Bronchial epithelial cell (primary cell): ENCODE measurements around the gene GPD1. TPM values are rescaled to one million over a fixed set of nuclear protein-coding genes. Genes with fewer than 3 reads are reported as not detected.
"Not testable (repeated sequence)": the region's sequence is repeated elsewhere in the genome, so short reads cannot be mapped to it uniquely, and the experiment has no call there.

Experiments used
- DNase-seq: peaks from one replicate; pipeline ENCODE4 v3.0.0-alpha.2; 2010; ENCODE audit warnings: low read depth
- FAIRE-seq: peaks from 2 replicates; lab custom pipeline; 2011; peaks lifted over from hg19 to GRCh38; lab: Jason Lieb, UNC
- H3K27me3 ChIP-seq: 2 replicates; pipeline ENCODE4 v1.5.1; 2011; ENCODE audit warnings: low read length; ENCODE audit not compliant: control insufficient read depth, insufficient read depth
- H3K36me3 ChIP-seq: 2 replicates; pipeline ENCODE4 v1.5.1; 2011; ENCODE audit warnings: low read length; ENCODE audit not compliant: control insufficient read depth, insufficient read depth
- H3K4me3 ChIP-seq: 2 replicates; pipeline ENCODE4 v1.5.1; 2011; ENCODE audit warnings: mild to moderate bottlenecking, low read depth, low read length, control low read depth
- total RNA-seq: library from RNA; depleted of rRNA; stranded (reverse); fragments of >200 nt; gene quantifications from 2 replicates; pipeline ENCODE4 v1.2.1, GENCODE V29; 2014
- TF ChIP-seq, protein P1 (sequence below): IDR thresholded peaks from 2 replicates; pipeline ENCODE4 v1.5.1; 2011; ENCODE audit warnings: mild to moderate bottlenecking, moderate library complexity, low read length, control low read depth, inconsistent platforms; ENCODE audit not compliant: insufficient read depth, severe bottlenecking

Gene GPD1
- total RNA-seq, 1 donor from 2014 or later: 0.53 TPM

DNA sequence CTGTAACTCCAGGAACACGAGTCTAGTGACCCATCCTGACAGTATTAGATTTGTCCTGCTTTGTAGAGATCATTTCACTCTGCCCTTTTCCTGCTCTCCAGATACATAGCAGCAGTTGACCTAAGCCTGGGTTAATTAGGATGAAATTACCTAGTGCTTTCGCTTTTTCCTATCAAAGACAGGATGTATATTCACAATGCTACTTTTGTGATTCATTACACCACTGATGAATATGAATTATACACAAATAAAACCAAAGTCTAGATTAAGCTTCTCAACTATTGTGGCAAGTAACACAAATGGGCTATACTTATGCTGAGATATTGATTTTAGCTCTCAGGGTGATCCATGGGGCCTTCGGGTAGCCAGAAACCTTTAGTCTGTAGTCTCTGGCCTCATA lies 45.5 kb downstream of the GPD1 start:
- Histone ChIP-seq H3K27me3 (no peaks in the 10 kb centered on the region), H3K36me3 (peaks cover 1% of the 10 kb centered on the region), H3K4me3 (no peak overlapping the region)
- FAIRE-seq: no peak
- TF ChIP-seq, protein P1, sequence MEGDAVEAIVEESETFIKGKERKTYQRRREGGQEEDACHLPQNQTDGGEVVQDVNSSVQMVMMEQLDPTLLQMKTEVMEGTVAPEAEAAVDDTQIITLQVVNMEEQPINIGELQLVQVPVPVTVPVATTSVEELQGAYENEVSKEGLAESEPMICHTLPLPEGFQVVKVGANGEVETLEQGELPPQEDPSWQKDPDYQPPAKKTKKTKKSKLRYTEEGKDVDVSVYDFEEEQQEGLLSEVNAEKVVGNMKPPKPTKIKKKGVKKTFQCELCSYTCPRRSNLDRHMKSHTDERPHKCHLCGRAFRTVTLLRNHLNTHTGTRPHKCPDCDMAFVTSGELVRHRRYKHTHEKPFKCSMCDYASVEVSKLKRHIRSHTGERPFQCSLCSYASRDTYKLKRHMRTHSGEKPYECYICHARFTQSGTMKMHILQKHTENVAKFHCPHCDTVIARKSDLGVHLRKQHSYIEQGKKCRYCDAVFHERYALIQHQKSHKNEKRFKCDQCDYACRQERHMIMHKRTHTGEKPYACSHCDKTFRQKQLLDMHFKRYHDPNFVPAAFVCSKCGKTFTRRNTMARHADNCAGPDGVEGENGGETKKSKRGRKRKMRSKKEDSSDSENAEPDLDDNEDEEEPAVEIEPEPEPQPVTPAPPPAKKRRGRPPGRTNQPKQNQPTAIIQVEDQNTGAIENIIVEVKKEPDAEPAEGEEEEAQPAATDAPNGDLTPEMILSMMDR: no peak
- DNase-seq: no peak

- TF ChIP-seq, protein P1: no peak
- DNase-seq (peak; percentile 41), FAIRE-seq (no peak)
Observed at GRCh38 chr12:50151047-50151687, 47.4 kb downstream of the GPD1 start.

DNA sequence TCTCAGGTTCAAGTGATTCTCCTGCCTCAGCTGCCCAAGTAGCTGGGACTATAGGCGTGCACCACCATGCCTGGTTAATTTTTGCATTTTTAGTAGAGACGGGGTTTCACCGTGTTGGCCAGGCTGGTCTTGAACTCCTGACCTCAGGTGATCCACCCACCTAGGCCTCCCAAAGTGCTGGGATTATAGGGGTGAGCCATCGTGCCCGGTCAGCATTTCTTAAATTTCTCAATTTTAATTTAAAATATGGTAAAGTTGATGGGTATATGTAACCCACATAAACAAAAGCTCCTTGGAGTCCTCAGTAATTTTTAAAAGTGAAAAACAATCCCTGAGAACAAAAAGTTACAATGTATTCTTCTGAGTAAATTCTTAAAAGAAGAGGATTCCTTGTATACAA lies 51.1 kb downstream of the GPD1 start:
- H3K27me3 ChIP-seq, FAIRE-seq, DNase-seq, H3K36me3 ChIP-seq, H3K4me3 ChIP-seq: not testable (repeated sequence)

More at GRCh38 chr12:50151047-50151687, 47.4 kb downstream of the GPD1 start:
- Histone ChIP-seq H3K36me3 (peaks cover 1% of the 10 kb centered on the region), H3K4me3 (no peak overlapping the region), H3K27me3 (no peaks in the 10 kb centered on the region)

GRCh38 chr12:50156641-50157040 lies 52.8 kb downstream of the GPD1 start:
- Histone ChIP-seq H3K4me3 (no peak overlapping the region), H3K27me3 (no peaks in the 10 kb centered on the region), H3K36me3 (peaks cover 1% of the 10 kb centered on the region)
- TF ChIP-seq, protein P1: no peak
- DNase-seq (no peak), FAIRE-seq (no peak)

DNA sequence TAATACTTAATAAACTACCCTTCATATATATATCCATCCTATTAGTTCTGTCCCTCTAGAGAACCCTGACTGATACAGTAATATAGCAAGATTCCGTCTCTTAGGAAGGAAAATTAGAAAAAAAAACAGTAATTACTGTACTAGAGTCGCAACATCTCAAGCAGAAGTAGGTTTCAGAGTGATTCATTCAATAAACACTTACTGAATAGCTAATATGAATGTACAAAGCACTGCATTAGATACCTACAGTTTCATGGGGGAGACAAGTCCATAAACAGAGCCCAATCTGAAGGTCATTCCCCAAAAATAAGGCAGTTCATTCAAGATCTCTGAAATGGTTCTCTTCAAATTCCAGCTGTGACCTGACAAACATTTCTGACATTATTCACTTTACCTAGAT lies 53.5 kb downstream of the GPD1 start:
- peaks cover 1% of the 10 kb centered on the region for H3K36me3 ChIP-seq
- TF ChIP-seq, protein P1: no peak

GRCh38 chr12:50160643-50161042 lies 56.8 kb downstream of the GPD1 start:
- no peak for DNase-seq
- Histone ChIP-seq H3K27me3 (no peaks in the 10 kb centered on the region), H3K36me3 (no peaks in the 10 kb centered on the region), H3K4me3 (no peak overlapping the region)
- TF ChIP-seq, protein P1: no peak
- FAIRE-seq: no peak

More for the DNA sequence above, 53.5 kb downstream of the GPD1 start:
- H3K27me3 ChIP-seq: no peaks in the 10 kb centered on the region
- H3K4me3 ChIP-seq: no peak overlapping the region
- DNase-seq (no peak), FAIRE-seq (no peak)

Other genes with a start within 250 kb of the GPD1 start
- gene FAIM2, start 200.1 kb upstream of the GPD1 start, total RNA-seq: 0.53 TPM in 1 of 2 replicates, not detected in the other
- gene AQP2, start 153.3 kb upstream of the GPD1 start, total RNA-seq: not detected in 2 replicates
- 1.3 and 9.9 TPM in 2 replicates for gene AQP5, start 142.1 kb upstream of the GPD1 start, total RNA-seq
- under 0.01 TPM in 1 of 2 replicates, not detected in the other for gene AQP6, start 131.1 kb upstream of the GPD1 start, total RNA-seq
- gene RACGAP1, start 78.5 kb upstream of the GPD1 start, total RNA-seq: 9.6 and 11.3 TPM in 2 replicates
- gene ASIC1, start 46.4 kb upstream of the GPD1 start, total RNA-seq: 1.3 and 1.4 TPM in 2 replicates
- gene SMARCD1, start 18.7 kb upstream of the GPD1 start, total RNA-seq: 24.2 and 27.9 TPM in 2 replicates
- 47.9 and 52.1 TPM in 2 replicates for gene COX14, start 8.2 kb downstream of the GPD1 start, total RNA-seq
- gene CERS5, start 63.4 kb downstream of the GPD1 start, total RNA-seq: 21.9 and 30.3 TPM in 2 replicates
- gene LIMA1, start 179.5 kb downstream of the GPD1 start, total RNA-seq: 95.0 and 98.2 TPM in 2 replicates